Tibial artery (tissue), 4 donors: ENCODE results near the gene PFN3.

Experiments
- DNase-seq, 2 donors: peaks; one replicate each; pipeline ENCODE4 v3.0.0-alpha.2; 2019
- H3K27ac ChIP-seq, 2 donors: fragments of 200-600 bp; sonication (generic) in 1 of 2; 1 replicate in 1 of 2; 2 replicates in 1 of 2; pipeline ENCODE4 v1.5.1; 2018 to 2019; ENCODE audit warnings: mild to moderate bottlenecking in 1 of 2
- H3K27me3 ChIP-seq, 2 donors: fragments of 200-600 bp; sonication (generic) in 1 of 2; one replicate each; pipeline versions ENCODE4 v1.5.1 to v1.6.0; 2016 to 2019
- H3K36me3 ChIP-seq, 3 donors: fragments of 200-600 bp; sonication (generic) in 2 of 3; one replicate each; pipeline ENCODE4 v1.5.1; 2016 to 2019; ENCODE audit warnings: mild to moderate bottlenecking in 2 of 3
- H3K4me1 ChIP-seq, 4 donors: fragments of 200-600 bp; sonication (generic) in 2 of 4; 1 replicate in 3 of 4; 2 replicates in 1 of 4; pipeline ENCODE4 v1.5.1; 2016 to 2019
- H3K4me3 ChIP-seq, 2 donors: fragments of 200-600 bp; sonication (generic) in 1 of 2; 1 replicate in 1 of 2; 2 replicates in 1 of 2; pipeline ENCODE4 v1.5.1; 2018 to 2019; ENCODE audit warnings: mild to moderate bottlenecking in 2 of 2
- H3K9me3 ChIP-seq, 3 donors: fragments of 200-600 bp; sonication (generic) in 1 of 3; one replicate each; pipeline ENCODE4 v1.5.1; 2016 to 2019
- intact Hi-C: fragments of 100-400 bp; cut with DNase I; formaldehyde crosslinking; loops from one replicate; pipeline ENCODE4 v1.15.0; 2023; ENCODE audit warnings: low total_unique reads
- TF ChIP-seq, protein P1 (sequence below), 2 experiments: fragments of 200-600 bp in 1 of 2; fragments of 450-650 bp in 1 of 2; IDR thresholded peaks; one replicate each; pipeline ENCODE4 v1.5.1; 2017 to 2019; ENCODE audit warnings: antibody characterized with exemption in 2 of 2, mild to moderate bottlenecking in 1 of 2, moderate library complexity in 1 of 2

The PFN3 gene

DNA sequence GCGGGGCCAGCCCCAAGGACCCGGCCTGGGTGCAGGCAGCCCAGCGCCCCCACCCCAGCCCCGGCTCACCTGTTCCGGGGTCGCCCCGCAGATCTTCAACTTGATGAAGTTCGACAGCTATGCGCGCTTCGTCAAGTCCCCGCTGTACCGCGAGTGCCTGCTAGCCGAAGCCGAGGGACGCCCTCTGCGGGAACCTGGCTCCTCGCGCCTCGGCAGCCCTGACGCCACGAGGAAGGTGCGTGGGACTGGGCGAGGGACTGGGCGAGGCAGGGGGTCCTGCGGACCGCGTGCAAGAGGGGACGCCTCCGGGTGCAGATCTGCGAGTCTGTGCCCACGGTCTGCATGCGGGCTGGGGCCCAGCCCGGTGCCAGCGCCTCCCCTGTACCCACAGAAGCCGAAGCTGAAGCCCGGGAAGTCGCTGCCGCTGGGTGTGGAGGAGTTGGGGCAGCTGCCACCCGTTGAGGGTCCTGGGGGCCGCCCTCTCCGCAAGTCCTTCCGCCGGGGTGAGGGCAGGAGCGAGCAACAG lies 33.1 kb downstream of the PFN3 start:
- Histone ChIP-seq H3K27ac (peak overlapping the region; percentile 88 to 89), H3K36me3 (peaks cover 0 to 4% (median 0%) of the 10 kb centered on the region in 3 donors), H3K4me3 (peak overlapping the region; percentile 53 to 68), H3K9me3 (no peaks in the 10 kb centered on the region), H3K27me3 (peaks cover 0 to 6% of the 10 kb centered on the region in 2 donors), H3K4me1 (peaks cover 0 to 48% (median 34%) of the 10 kb centered on the region in 4 donors)
- DNase-seq, result no peak
- intact Hi-C loops, result no loop called here
- TF ChIP-seq, protein P1, sequence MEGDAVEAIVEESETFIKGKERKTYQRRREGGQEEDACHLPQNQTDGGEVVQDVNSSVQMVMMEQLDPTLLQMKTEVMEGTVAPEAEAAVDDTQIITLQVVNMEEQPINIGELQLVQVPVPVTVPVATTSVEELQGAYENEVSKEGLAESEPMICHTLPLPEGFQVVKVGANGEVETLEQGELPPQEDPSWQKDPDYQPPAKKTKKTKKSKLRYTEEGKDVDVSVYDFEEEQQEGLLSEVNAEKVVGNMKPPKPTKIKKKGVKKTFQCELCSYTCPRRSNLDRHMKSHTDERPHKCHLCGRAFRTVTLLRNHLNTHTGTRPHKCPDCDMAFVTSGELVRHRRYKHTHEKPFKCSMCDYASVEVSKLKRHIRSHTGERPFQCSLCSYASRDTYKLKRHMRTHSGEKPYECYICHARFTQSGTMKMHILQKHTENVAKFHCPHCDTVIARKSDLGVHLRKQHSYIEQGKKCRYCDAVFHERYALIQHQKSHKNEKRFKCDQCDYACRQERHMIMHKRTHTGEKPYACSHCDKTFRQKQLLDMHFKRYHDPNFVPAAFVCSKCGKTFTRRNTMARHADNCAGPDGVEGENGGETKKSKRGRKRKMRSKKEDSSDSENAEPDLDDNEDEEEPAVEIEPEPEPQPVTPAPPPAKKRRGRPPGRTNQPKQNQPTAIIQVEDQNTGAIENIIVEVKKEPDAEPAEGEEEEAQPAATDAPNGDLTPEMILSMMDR (IDR thresholded peaks at IDR 0.05), result no peak

DNA sequence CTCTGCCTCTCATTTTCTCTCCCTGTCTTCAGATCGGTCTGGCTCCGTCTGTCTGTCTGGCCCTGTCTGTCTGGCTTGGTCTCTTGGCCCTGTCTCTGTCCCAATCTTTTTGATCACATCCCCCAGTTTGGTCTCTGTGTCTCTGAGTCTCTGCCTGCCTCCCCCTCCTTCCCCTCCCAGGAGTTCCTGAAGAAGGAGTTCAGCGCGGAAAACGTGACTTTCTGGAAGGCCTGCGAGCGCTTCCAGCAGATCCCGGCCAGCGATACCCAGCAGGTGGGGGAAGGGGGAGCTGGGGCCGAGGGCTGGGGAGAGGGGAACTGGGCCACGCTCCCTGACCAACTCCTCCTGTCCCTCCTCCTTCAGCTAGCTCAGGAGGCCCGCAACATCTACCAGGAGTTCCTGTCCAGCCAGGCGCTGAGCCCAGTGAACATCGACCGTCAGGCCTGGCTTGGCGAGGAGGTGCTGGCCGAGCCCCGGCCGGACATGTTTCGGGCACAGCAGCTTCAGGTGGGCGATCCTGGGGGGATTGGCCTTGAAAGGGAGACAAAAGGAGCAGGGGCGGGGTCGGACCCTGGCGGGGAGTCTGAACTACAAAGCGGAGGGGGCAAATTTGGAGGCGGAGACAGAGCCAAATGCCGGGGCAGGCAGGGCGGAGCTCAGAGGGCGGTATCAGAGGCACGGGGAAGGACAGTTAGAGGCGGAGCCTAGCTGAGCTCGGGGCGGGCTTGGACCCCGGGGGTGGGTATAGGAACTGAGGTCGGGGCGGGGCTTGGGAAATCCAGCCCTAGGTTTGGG lies 33.7 kb downstream of the PFN3 start:
- Histone ChIP-seq H3K27me3 (peaks cover 0 to 2% of the 10 kb centered on the region in 2 donors), H3K4me3 (peak overlapping the region; percentile 53 to 68), H3K36me3 (no peaks in the 10 kb centered on the region), H3K27ac (peak overlapping the region; percentile 88 to 89), H3K4me1 (peaks cover 0 to 48% (median 34%) of the 10 kb centered on the region in 4 donors), H3K9me3 (no peaks in the 10 kb centered on the region)
- TF ChIP-seq, protein P1 (IDR thresholded peaks at IDR 0.05), result no peak
- intact Hi-C loops, result no loop called here
- peak; percentile 86 to 95 for DNase-seq

DNA sequence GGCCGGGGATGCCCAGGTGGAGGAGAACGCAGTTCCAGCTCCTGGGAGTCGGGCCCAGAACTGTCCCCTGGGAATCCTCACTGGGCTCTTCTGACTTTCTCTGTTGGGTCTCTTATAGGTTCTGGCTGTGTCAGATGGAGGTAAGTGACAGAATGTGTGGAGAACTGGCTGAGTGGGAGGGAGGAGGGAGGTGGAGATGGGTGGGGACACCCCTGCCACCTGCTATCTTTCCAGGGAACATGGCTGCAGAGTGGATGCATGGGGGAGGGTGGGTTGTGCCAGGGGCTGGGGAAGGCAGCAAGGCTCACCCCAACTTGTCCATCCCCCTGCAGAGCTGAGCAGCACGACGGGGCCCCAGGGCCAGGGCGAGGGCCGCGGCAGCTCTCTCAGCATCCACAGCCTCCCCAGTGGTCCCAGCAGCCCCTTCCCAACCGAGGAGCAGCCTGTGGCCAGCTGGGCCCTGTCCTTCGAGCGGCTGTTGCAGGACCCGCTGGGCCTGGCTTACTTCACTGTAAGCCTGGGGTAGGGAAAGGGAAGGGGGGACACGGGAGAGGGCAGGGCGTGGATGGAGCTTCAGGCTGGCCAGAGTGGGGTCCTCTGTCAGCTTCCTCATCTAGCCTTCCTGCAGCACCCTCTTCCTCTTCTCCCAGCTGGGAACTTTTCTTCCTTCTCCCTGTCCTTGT lies 34.5 kb downstream of the PFN3 start:
- Histone ChIP-seq H3K4me1 (peaks cover 0 to 42% (median 31%) of the 10 kb centered on the region in 4 donors), H3K27me3 (no peaks in the 10 kb centered on the region), H3K9me3 (no peaks in the 10 kb centered on the region), H3K27ac (peak overlapping the region; percentile 88 to 89), H3K4me3 (peak overlapping the region; percentile 53 to 68), H3K36me3 (no peaks in the 10 kb centered on the region)
- DNase-seq, result no peak
- TF ChIP-seq, protein P1 (IDR thresholded peaks at IDR 0.05), result no peak
- intact Hi-C loops, result no loop called here

DNA sequence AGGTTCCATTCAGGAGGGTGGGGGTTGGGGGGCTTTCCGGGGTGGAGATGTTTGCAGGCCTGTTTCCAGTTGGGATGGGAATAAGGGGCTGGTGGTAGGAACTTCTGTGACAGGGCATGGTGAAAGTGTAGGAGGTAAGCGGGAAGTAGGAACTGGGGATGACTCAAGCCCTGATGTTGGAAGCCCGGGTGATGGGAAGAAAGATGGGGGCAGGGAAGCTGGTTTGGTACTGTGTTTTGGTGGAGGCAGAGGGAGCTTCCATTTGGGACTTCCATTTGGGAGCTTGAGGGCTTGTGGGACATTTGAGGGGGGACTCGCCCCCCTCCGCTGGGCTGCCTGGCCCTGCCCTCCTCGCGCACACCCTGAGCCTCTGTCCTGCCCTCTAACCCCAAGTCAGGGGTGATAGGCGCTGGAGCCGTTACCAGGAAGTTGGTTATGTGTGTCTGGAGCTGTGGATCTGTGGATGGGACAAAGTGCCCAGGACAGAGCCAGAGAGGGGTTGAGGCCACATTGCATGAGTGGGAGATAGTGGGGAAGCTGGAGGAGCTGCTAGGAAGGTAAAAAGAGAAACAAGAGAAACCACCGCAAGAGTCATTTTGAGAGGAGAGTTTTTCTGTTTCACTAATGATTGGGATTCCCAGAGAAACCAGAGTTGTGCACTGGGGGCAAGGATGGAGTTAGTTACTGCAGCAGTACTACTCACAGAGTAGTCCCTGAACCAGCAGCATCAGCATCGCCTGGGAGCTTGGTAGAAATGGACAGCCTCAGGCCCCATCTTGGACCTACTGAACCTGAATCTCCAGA lies 36.1 kb downstream of the PFN3 start:
- Histone ChIP-seq H3K36me3 (no peaks in the 10 kb centered on the region), H3K27ac (no peak overlapping the region), H3K9me3 (no peaks in the 10 kb centered on the region), H3K4me3 (no peak overlapping the region), H3K27me3 (peaks cover 0 to 3% of the 10 kb centered on the region in 2 donors), H3K4me1 (peaks cover 0 to 35% (median 28%) of the 10 kb centered on the region in 4 donors)
- DNase-seq, result no peak
- TF ChIP-seq, protein P1 (IDR thresholded peaks at IDR 0.05), result no peak
- intact Hi-C loops, result no loop called here

DNA sequence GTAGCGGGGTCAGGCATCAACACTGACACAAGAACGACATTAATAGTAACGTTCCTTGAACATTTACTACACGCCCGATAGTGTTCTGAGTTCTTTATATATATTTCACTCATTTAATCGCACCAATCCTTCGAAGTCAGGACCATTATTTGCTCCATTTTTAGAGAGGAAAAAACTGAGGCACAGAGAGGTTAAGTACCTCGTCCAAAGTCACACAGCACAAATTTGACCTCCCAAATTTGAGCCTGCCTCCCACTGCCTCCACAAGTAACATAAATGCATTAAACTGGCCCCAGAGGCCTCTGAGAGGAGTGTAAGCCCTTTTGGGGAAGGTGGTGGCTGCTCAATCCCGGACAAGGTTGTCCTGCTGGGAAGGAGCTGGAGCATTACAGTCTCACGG lies 36.9 kb downstream of the PFN3 start:
- intact Hi-C loops, result no loop called here
- Histone ChIP-seq H3K27ac (no peak overlapping the region), H3K9me3 (no peaks in the 10 kb centered on the region), H3K4me1 (peaks cover 0 to 35% (median 28%) of the 10 kb centered on the region in 4 donors), H3K36me3 (no peaks in the 10 kb centered on the region), H3K27me3 (peaks cover 0 to 5% of the 10 kb centered on the region in 2 donors), H3K4me3 (peak overlapping the region; percentile 39 to 54)
- no peak for DNase-seq
- TF ChIP-seq, protein P1 (IDR thresholded peaks at IDR 0.05), result no peak
